Spinal cord (tissue), 10 donors: ENCODE measurements around the gene NDOR1. TPM values are rescaled to one million over a fixed set of nuclear protein-coding genes. Genes with fewer than 3 reads are reported as not detected.

ENCODE experiments used
- DNase-seq, 6 donors: peaks; one replicate each; pipeline versions ENCODE4 v3.0.0 to v3.0.0-alpha.2; 2013 to 2015; ENCODE audit warnings: low spot score in 6 of 6, low read depth in 4 of 6
- H3K27ac ChIP-seq: one replicate; pipeline ENCODE4 v1.5.1; 2013; ENCODE audit warnings: low read depth, low read length, control low read depth
- H3K27me3 ChIP-seq: one replicate; pipeline ENCODE4 v1.6.1; 2013; ENCODE audit warnings: low read length; ENCODE audit not compliant: control insufficient read depth, insufficient read depth
- H3K36me3 ChIP-seq: one replicate; pipeline ENCODE4 v1.6.1; 2013; ENCODE audit warnings: low read length; ENCODE audit not compliant: control insufficient read depth, insufficient read depth
- H3K4me1 ChIP-seq: one replicate; pipeline ENCODE4 v1.6.1; 2013; ENCODE audit warnings: low read length; ENCODE audit not compliant: control insufficient read depth, insufficient read depth
- H3K4me3 ChIP-seq: one replicate; pipeline ENCODE4 v1.5.1; 2013; ENCODE audit warnings: low read depth, low read length, control low read depth
- H3K9me3 ChIP-seq: one replicate; pipeline ENCODE4 v1.6.1; 2013; ENCODE audit warnings: low read length; ENCODE audit not compliant: control insufficient read depth, insufficient read depth
- WGBS: methylation state at CpG from one replicate; pipeline ENCODE4 v1.1.5; 2013; ENCODE audit warnings: missing lambda C conversion rate; ENCODE audit not compliant: insufficient coverage; 5-methylcytosine and 5-hydroxymethylcytosine counted together
- polyA plus RNA-seq, 2 donors: library from polyadenylated mRNA; unstranded; fragments of 120-200 nt; gene quantifications; one replicate each; pipeline ENCODE4 v1.2.1, GENCODE V29; 2013; ENCODE audit not compliant: insufficient read length in 2 of 2
- total RNA-seq, 2 donors: library from RNA; depleted of rRNA in 1 of 2; stranded (reverse); fragments of 120-200 nt in 1 of 2; fragments of >200 nt in 1 of 2; gene quantifications; one replicate each; pipeline versions ENCODE4 v1.2.3 to v1.2.4, GENCODE V29; 2013 to 2014
- donor health status: healthy.

NDOR1 gene
- total and polyA plus RNA-seq, 4 donors, result 3.2 to 23.8 (median 12.3) TPM

DNA sequence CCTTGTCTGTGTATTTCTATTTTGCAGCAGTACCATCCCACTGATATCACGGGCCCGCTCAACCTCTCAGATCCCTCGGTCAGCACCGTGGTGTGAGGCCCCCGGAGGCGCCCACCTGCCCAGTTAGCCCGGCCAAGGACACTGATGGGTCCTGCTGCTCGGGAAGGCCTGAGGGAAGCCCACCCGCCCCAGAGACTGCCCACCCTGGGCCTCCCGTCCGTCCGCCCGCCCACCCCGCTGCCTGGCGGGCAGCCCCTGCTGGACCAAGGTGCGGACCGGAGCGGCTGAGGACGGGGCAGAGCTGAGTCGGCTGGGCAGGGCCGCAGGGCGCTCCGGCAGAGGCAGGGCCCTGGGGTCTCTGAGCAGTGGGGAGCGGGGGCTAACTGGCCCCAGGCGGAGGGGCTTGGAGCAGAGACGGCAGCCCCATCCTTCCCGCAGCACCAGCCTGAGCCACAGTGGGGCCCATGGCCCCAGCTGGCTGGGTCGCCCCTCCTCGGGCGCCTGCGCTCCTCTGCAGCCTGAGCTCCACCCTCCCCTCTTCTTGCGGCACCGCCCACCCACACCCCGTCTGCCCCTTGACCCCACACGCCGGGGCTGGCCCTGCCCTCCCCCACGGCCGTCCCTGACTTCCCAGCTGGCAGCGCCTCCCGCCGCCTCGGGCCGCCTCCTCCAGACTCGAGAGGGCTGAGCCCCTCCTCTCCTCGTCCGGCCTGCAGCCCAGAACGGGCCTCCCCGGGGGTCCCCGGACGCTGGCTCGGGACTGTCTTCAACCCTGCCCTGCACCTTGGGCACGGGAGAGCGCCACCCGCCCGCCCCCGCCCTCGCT lies 37.5 kb upstream of the NDOR1 start:
- Histone ChIP-seq H3K4me1 (peaks cover 25% of the 10 kb centered on the region), H3K9me3 (no peaks in the 10 kb centered on the region), H3K36me3 (peaks cover 41% of the 10 kb centered on the region), H3K4me3 (no peak overlapping the region), H3K27me3 (peaks cover 51% of the 10 kb centered on the region), H3K27ac (no peak overlapping the region)
- DNase-seq, result peak in 3 of 6 donors; percentile 6 to 77 (median 35)
- WGBS, result 7% methylated on average over 55 of the region's 57 CpGs

DNA sequence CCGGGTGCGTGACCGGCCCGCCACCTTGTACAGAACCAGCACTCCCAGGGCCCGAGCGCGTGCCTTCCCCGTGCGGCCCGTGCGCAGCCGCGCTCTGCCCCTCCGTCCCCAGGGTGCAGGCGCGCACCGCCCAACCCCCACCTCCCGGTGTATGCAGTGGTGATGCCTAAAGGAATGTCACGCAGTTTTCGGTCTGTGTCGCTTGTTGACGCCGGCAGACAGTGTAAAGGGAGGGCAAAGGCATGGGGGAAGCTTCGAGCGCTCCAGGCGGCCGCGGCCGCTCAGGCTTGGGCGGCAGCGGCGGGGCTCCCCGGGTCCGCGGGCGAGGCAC lies 37.0 kb upstream of the NDOR1 start:
- peak in 3 of 6 donors; percentile 19 to 86 (median 58) for DNase-seq
- H3K36me3 ChIP-seq, result peaks cover 35% of the 10 kb centered on the region
- H3K27ac ChIP-seq, result no peak overlapping the region
- peaks cover 25% of the 10 kb centered on the region for H3K4me1 ChIP-seq
- H3K9me3 ChIP-seq, result no peaks in the 10 kb centered on the region
- no peak overlapping the region for H3K4me3 ChIP-seq
- H3K27me3 ChIP-seq, result peaks cover 45% of the 10 kb centered on the region
- WGBS, result under 1% methylated on average over 36 of the region's 36 CpGs

GRCh38 chr9:137168904-137169856 lies 36.3 kb upstream of the NDOR1 start:
- Histone ChIP-seq H3K4me3 (no peak overlapping the region), H3K27ac (no peak overlapping the region)
- DNase-seq, result peak in 4 of 6 donors; percentile 48 to 93 (median 72)

DNA sequence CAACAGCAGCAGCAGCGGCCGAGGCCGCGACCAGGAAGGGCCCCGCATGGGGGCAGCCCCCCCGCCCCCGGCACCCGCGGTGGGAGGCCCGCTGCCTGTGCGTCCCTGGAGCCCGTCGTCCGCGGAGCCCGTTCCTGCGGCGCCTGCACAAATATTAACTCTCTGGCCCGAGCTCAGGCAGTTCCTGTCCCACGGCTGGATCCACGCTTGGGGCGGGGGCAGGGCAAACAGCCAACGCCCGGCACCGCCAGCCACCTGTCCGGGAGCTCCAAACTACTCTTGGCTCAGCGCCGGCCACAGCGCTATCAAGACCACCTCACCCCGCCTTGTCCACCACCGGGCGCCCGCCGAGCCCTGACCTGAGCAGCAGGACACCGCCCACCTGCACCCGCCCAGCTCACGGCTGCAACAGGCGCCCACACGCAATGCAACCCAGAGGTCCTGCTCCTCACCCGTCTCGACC lies 35.6 kb upstream of the NDOR1 start, which contains the start of gene LRRC26:
Gene LRRC26, minus strand, starts transcription at position 156 of the 463 bp plus-strand sequence. Its CDS starts 108 bp downstream, at position 48.
- H3K9me3 ChIP-seq, result no peaks in the 10 kb centered on the region
- peaks cover 31% of the 10 kb centered on the region for H3K27me3 ChIP-seq
- H3K4me3 ChIP-seq, result no peak within 1 kb of the TSS
- peaks cover 25% of the 10 kb centered on the region for H3K4me1 ChIP-seq
- DNase-seq, result no peak
- no peak within 1 kb of the TSS for H3K27ac ChIP-seq
- H3K36me3 ChIP-seq, result peaks cover 29% of the 10 kb centered on the region
- 7% methylated on average over 40 of the region's 41 CpGs for WGBS

More at GRCh38 chr9:137168904-137169856, 36.3 kb upstream of the NDOR1 start:
- peaks cover 25% of the 10 kb centered on the region for H3K4me1 ChIP-seq
- H3K9me3 ChIP-seq, result no peaks in the 10 kb centered on the region
- H3K36me3 ChIP-seq, result peaks cover 31% of the 10 kb centered on the region
- WGBS, result under 1% methylated on average over 124 of the region's 124 CpGs
- H3K27me3 ChIP-seq, result peaks cover 39% of the 10 kb centered on the region

- H3K9me3 ChIP-seq, result no peaks in the 10 kb centered on the region
- peaks cover 29% of the 10 kb centered on the region for H3K36me3 ChIP-seq
- H3K4me1 ChIP-seq, result peaks cover 29% of the 10 kb centered on the region
- peaks cover 27% of the 10 kb centered on the region for H3K27me3 ChIP-seq
- no peak overlapping the region for H3K27ac ChIP-seq
- no peak for DNase-seq
- no peak overlapping the region for H3K4me3 ChIP-seq
- 51% methylated on average over 7 of the region's 14 CpGs for WGBS
These were observed 34.9 kb upstream of the NDOR1 start for GRCh38 chr9:137170486-137171148.

GRCh38 chr9:137171149-137171900 lies 34.2 kb upstream of the NDOR1 start:
- no peaks in the 10 kb centered on the region for H3K9me3 ChIP-seq
- H3K27me3 ChIP-seq, result peaks cover 22% of the 10 kb centered on the region
- no peak for DNase-seq
- WGBS, result 84% methylated on average over 22 of the region's 22 CpGs
- no peak overlapping the region for H3K4me3 ChIP-seq
- peaks cover 27% of the 10 kb centered on the region for H3K4me1 ChIP-seq
- H3K27ac ChIP-seq, result no peak overlapping the region
- H3K36me3 ChIP-seq, result peaks cover 28% of the 10 kb centered on the region

DNA sequence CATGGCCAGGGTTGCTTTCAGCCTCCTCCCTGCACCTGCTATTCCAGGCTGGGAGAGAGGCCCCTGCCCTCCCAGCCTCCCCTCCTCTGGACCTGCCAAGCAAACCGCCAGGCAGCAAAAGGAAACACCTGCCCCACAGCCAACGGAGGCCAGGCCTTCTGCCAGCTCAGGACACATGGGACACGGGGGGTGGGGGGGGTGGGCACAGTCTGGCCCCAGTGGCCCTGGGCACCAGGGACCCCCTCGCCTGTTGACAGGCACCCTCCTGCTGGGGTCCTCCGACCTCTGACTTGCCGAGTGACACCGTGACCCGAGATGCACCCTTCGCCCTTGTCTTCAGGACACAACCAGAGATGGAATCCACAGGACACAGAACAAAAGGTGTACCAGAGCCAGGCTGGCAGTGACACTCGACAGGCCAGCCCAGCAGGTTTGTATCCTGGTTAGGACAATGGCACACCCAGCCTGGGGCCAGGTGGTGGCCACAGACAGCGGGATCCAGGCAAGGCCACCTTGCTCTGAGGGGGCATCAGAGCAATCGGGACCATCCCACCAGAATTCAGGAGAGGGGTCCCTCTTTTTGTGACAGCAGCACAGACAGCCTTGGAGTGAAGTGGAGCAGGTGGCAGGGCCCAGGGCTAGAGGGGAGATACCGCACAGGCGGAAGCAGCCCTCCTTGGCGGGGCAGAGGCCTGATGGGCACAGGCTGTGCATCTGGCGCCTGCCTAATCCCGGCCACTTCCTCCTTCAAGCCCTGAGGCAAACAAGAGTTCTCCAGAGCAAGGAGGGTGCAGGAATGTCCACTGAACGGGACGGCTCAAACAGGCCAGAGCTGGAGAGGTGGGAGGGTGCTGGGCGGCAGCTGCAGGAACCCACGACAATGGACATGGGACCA lies 32.4 kb upstream of the NDOR1 start:
- no peaks in the 10 kb centered on the region for H3K9me3 ChIP-seq
- DNase-seq, result no peak
- H3K36me3 ChIP-seq, result peaks cover 41% of the 10 kb centered on the region
- H3K4me3 ChIP-seq, result no peak overlapping the region
- H3K4me1 ChIP-seq, result peaks cover 15% of the 10 kb centered on the region
- no peak overlapping the region for H3K27ac ChIP-seq
- WGBS, result 83% methylated on average over 20 of the region's 21 CpGs
- peaks cover 12% of the 10 kb centered on the region for H3K27me3 ChIP-seq
